Measurements from ENCODE around the gene MRPL12. TPM values are rescaled to one million over a fixed set of nuclear protein-coding genes. Genes with fewer than 3 reads are reported as not detected.

The MRPL12 gene
- total and polyA plus RNA-seq, 2 of the 13 experiments (the other 11 are each of a cell fraction or from before 2014, with no cell fraction given), result 39.1 to 94.1 TPM

- TF ChIP-seq ZNF441 (CRISPR knock-in tag; IDR thresholded peaks at IDR 0.05; ENCODE audit: borderline replicate concordance) (peak; percentile 13), BCLAF1 (IDR thresholded peaks at IDR 0.05) (no peak), HHEX (CRISPR knock-in tag; IDR thresholded peaks at IDR 0.05) (no peak), ZBTB33 (CRISPR knock-in tag; IDR thresholded peaks at IDR 0.05) (no peak), ZNF550 (CRISPR knock-in tag; IDR thresholded peaks at IDR 0.05; ENCODE audit: borderline replicate concordance) (no peak), ZNF883 (CRISPR knock-in tag; IDR thresholded peaks at IDR 0.05; ENCODE audit: not compliant biosample characterization) (peak; percentile 63), E2F5 (CRISPR knock-in tag; conservative IDR thresholded peaks at IDR 0.05) (peak; percentile 54; the same call in 1 of the 2 replicates), ZSCAN29 (CRISPR knock-in tag; conservative IDR thresholded peaks at IDR 0.05) (0 out of 2 replicates have a peak, but pooled peaks have one; percentile 34), HDAC6 (IDR thresholded peaks at IDR 0.05; ENCODE audit: low read depth, low read length) (no peak), POLR2A (IDR thresholded peaks at IDR 0.05; ENCODE audit: insufficient read depth in 1 of 2, low read depth in 2 of 2, low read length in 2 of 2) (peak; percentile 70 to 76), ZIK1 (CRISPR knock-in tag; IDR thresholded peaks at IDR 0.05; ENCODE audit: borderline replicate concordance, low read depth) (peak; percentile 58; the same call in 1 of the 2 replicates), KLF6 (CRISPR knock-in tag; IDR thresholded peaks at IDR 0.05) (peak; percentile 73; the same call in 1 of the 2 replicates), ZSCAN21 (CRISPR knock-in tag; IDR thresholded peaks at IDR 0.05; ENCODE audit: borderline replicate concordance) (peak; percentile 3; the same call in 1 of the 2 replicates), NFATC3 (CRISPR knock-in tag; IDR thresholded peaks at IDR 0.05) (no peak), SKI (IDR thresholded peaks at IDR 0.05; ENCODE audit: partially characterized antibody) (peak; percentile 28), ZNF543 (CRISPR knock-in tag; IDR thresholded peaks at IDR 0.05) (peak; percentile 33; the same call in 1 of the 2 replicates), HDAC2 (CRISPR knock-in tag; IDR thresholded peaks at IDR 0.05) (peak; percentile 80; the same call in 1 of the 2 replicates), RFXAP (CRISPR knock-in tag; IDR thresholded peaks at IDR 0.05; ENCODE audit: borderline replicate concordance) (peak; percentile 68), ZNF777 (CRISPR knock-in tag; IDR thresholded peaks at IDR 0.05) (peak; percentile 97), ZNF563 (CRISPR knock-in tag; IDR thresholded peaks at IDR 0.05) (peak; percentile 68; the same call in 1 of the 2 replicates), TEAD2 (CRISPR knock-in tag; IDR thresholded peaks at IDR 0.05) (no peak), DRAP1 (CRISPR knock-in tag; IDR thresholded peaks at IDR 0.05) (peak; percentile 85), RBM39 (IDR thresholded peaks at IDR 0.05; ENCODE audit: low read depth, low read length, poor library complexity, severe bottlenecking) (no peak), ZNF713 (CRISPR knock-in tag; IDR thresholded peaks at IDR 0.05) (no peak), DNMT3B (CRISPR knock-in tag; conservative IDR thresholded peaks at IDR 0.05) (no peak)
Measured at GRCh38 chr17:81683584-81684441, 19.4 kb upstream of the MRPL12 start, which contains the start of the genes ARL16 and HGS (continued).

Measured in HepG2 (cell line).